ELR (cell line): ENCODE data around the gene LPO.
A peak's percentile ranks its signal among the peaks of the same experiment; 100 is the strongest.

Experiments
- DNase-seq: peaks from one replicate; pipeline ENCODE4 v3.0.0-alpha.2; 2015; ENCODE audit warnings: low read depth

Gene LPO

GRCh38 chr17:58238147-58238634 lies at the start of gene LPO:
LPO (plus strand) TSS chr17:58238584; CDS start chr17:58242980, 4,396 bp downstream.
- DNase-seq: no peak

- peak; percentile 89 for DNase-seq
Observed at GRCh38 chr17:58189436-58190146, 48.8 kb upstream of the LPO start.

GRCh38 chr17:58191241-58191896 lies 47.0 kb upstream of the LPO start:
- DNase-seq: peak; percentile 16

DNA sequence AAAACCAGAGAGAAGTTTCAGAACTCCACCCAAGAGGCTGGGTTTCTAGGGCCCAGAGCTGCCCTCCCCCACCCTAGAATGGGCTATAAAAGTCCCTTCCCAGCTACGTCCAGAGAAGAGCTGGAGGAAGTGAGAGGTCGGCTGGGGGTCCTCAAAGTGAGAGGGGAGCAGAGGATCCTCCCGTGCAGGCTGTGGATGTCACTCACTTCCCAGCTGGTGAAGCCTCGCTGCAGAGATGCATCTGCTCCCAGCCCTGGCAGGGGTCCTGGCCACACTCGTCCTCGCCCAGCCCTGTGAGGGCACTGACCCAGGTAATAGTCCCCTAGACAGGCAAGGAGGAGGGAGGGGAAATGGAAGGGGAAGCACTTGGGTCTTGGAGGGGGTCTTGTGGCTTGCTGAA lies 45.8 kb upstream of the LPO start, which contains the start of gene EPX:
Gene EPX, plus strand, starts transcription at position 115 of the 400 bp plus-strand sequence. Its CDS starts 121 bp downstream, at position 236.
- no peak for DNase-seq

GRCh38 chr17:58193641-58194255 lies 44.6 kb upstream of the LPO start:
- no peak for DNase-seq

DNA sequence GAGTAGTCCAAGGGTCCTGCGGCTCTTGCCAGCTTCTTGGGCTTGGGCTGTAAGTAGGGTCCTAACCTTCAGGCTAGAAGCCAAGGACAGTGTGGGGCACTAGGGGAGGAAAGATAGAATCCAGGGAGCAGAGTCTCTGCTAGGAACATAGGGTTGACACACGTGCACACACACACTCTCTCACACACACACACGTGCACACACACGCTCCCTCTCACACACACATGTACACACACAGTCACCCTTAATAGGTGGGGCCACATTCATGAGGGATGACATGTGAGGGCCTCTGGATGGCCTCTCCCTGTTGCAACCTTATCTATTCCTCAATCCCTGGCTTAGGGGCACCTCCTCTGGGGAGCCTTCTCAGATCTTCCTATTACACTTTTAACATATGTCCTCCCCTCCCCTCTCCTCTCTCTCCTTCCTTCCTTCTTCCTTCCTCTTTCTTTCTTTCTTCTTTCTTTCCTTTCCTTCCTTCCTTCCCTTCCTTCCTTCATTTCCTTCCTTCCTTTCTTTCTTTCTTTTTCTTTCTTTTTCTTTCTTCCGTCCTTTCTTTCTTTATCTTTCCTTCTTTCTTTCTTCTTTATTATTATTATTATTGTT lies 42.8 kb upstream of the LPO start:
- no peak for DNase-seq

DNA sequence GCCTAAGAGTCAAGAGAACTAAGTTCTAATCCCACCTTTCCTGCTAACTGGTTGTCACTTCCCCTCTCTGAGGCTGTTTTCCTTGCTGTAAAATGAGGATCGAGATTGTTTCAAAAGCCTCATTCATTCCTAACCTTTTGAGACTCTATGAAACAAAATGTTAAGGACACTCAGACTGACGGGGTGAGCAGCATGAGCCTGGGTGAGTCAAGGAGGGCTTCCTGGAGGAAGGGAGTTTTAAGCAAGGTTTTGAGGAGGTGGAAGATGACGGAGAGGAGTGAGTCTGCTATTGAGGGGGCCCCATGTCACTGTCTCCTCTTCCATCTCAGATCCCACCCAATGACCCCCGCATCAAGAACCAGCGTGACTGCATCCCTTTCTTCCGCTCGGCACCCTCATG lies 41.8 kb upstream of the LPO start:
- DNase-seq: no peak

DNA sequence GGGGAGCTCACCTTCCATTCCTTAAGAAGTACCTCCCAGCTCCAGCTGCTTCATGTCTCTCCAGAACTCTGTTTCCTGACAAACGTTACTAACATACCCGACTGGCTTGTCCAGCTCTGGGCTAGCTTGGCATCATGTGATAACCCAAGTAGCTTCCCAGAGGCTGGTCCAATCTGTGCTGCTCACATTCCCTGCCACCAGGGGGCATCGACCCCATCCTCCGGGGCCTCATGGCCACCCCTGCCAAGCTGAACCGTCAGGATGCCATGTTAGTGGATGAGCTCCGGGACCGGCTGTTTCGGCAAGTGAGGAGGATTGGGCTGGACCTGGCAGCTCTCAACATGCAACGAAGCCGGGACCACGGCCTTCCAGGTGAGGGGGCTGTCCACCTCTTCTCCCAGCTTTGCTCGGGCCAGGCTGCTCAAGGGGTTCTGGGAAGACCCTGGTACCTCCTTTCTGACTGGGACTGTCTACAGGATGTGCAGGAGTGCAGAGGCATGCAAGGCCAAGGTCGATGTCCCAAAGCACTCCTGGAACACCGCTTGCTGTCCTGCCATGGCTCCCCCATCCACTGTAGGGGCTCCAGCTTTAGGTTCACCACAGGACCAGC lies 38.3 kb upstream of the LPO start:
- peak; percentile 75 for DNase-seq

GRCh38 chr17:58202859-58203258 lies 35.5 kb upstream of the LPO start:
- no peak for DNase-seq

GRCh38 chr17:58204796-58205195 lies 33.6 kb upstream of the LPO start:
- peak; percentile 37 for DNase-seq

GRCh38 chr17:58205936-58206335 lies 32.4 kb upstream of the LPO start:
- DNase-seq: no peak

- DNase-seq: no peak
Observed at GRCh38 chr17:58207451-58207850, 30.9 kb upstream of the LPO start.

- DNase-seq: no peak
Observed at GRCh38 chr17:58208344-58208743, 30.0 kb upstream of the LPO start.

DNA sequence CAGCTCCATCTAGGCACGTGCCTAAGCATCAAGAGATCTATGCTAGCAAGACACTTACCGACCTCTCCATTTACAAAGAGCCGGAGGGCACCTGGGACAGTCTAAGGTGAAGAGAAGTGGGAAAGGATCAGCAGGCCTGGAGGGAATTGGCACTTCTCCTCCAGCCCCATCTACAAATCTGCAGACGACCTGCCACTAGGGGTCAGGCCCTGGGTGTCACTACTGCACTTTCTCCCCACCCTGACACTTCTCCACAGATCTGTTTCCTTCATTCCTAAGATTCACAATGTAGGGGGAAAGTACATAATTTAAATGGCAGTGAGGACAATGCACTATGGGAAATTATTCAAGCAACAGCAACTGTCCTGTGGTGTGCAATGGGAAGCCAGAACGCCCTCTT lies 27.5 kb upstream of the LPO start:
- no peak for DNase-seq

GRCh38 chr17:58215685-58216084 lies 22.7 kb upstream of the LPO start:
- DNase-seq: peak; percentile 13

GRCh38 chr17:58217766-58218165 lies 20.6 kb upstream of the LPO start:
- DNase-seq: no peak

- DNase-seq: peak; percentile 94
Observed at GRCh38 chr17:58219007-58219788, 19.2 kb upstream of the LPO start, which contains the start of gene MKS1. MKS1 (minus strand) TSS chr17:58219255; CDS start chr17:58219230, 25 bp downstream.

DNA sequence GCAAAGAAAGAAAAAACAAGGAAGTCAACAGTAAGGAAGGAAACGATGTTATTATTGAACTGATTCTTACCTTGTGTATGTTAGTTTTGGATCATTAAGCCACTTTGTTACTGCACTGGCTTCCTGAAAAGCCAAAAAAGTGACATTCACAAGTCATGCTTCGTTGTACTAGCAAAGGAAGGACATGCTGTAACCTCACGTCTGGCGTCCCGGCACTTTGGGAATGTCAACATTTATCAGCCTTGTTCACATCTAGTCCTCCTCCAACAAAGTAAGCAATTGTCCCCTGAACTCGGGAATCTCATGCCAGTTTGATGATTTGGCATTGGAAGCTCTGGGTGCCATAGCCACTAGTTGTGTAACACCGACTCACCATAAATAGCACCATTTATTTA lies 18.6 kb upstream of the LPO start:
- DNase-seq: peak; percentile 19

DNA sequence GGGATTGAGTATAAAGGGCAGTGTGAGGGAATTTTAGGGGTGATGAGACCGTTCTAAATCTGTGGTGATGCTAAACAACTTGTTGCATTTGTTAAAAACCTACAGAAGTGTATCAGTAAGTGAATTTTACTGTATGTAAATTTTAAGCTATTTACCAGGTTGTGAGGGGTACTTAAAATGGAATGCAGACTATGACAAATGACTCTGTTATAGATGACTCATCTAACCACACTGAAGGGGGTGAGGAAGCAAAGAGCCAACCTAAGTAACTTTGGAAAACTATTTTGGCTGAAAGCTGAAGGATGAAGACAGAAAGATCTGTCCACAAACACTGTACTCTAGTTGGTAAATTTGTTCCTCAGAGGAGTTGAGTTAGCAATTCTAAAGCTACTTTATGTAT lies 14.1 kb upstream of the LPO start:
- peak; percentile 92 for DNase-seq

GRCh38 chr17:58227733-58228132 lies 10.7 kb upstream of the LPO start:
- no peak for DNase-seq

GRCh38 chr17:58228679-58229078 lies 9.7 kb upstream of the LPO start:
- DNase-seq: no peak
